CD14-positive monocyte (primary cell): ENCODE data around the gene CROCC2. TPM values are rescaled to one million over a fixed set of nuclear protein-coding genes. Genes with fewer than 3 reads are reported as not detected.

Experiments used
- DNase-seq, 3 donors: peaks; one replicate each; pipeline ENCODE4 v3.0.0-alpha.2; 2011 to 2022
- H2AFZ ChIP-seq: 2 replicates; pipeline ENCODE4 v1.6.0; 2012; ENCODE audit warnings: mild to moderate bottlenecking, low read depth, low read length, inconsistent platforms; ENCODE audit not compliant: insufficient read depth, poor library complexity, severe bottlenecking
- H3K27ac ChIP-seq, 2 donors: 1 replicate in 1 of 2; 2 replicates in 1 of 2; pipeline ENCODE4 v1.5.1; 2012 to 2013; ENCODE audit warnings: low read length in 2 of 2, control low read depth in 1 of 2, inconsistent platforms in 1 of 2, low read depth in 1 of 2, mild to moderate bottlenecking in 1 of 2
- H3K27me3 ChIP-seq, 2 donors: one replicate each; pipeline versions ENCODE4 v1.6.0 to v1.6.1; 2011 to 2013; ENCODE audit warnings: low read length in 2 of 2; ENCODE audit not compliant: control insufficient read depth in 2 of 2, insufficient read depth in 2 of 2
- H3K36me3 ChIP-seq, 2 donors: replicated peaks in 1 of 2; 1 replicate in 1 of 2; 2 replicates in 1 of 2; pipeline versions ENCODE4 v1.5.1 to v1.6.1; 2012 to 2013; ENCODE audit warnings: low read length in 2 of 2, control low read depth in 1 of 2, inconsistent platforms in 1 of 2, mild to moderate bottlenecking in 1 of 2; ENCODE audit not compliant: insufficient read depth in 2 of 2, control insufficient read depth in 1 of 2
- H3K4me1 ChIP-seq, 2 donors: 1 replicate in 1 of 2; 2 replicates in 1 of 2; pipeline versions ENCODE4 v1.5.1 to v1.6.1; 2012 to 2013; ENCODE audit warnings: low read length in 2 of 2, control low read depth in 1 of 2, inconsistent platforms in 1 of 2, mild to moderate bottlenecking in 1 of 2, moderate library complexity in 1 of 2; ENCODE audit not compliant: insufficient read depth in 2 of 2, control insufficient read depth in 1 of 2
- H3K4me2 ChIP-seq: replicated peaks from 2 replicates; pipeline ENCODE3; 2012; ENCODE audit warnings: low read length, moderate library complexity, mild to moderate bottlenecking; ENCODE audit not compliant: poor library complexity, severe bottlenecking; ENCODE audit errors: extremely low read depth
- H3K4me3 ChIP-seq, 3 experiments: fragments of 200-600 bp in 1 of 3; sonication (generic) in 1 of 3; replicated peaks in 1 of 3; 1 replicate in 2 of 3; 2 replicates in 1 of 3; pipeline ENCODE4 v1.5.1; 2011 to 2013; ENCODE audit warnings: low read length in 3 of 3, mild to moderate bottlenecking in 3 of 3, control low read depth in 2 of 3, low read depth in 2 of 3, inconsistent platforms in 1 of 3, moderate library complexity in 1 of 3
- H3K79me2 ChIP-seq: 2 replicates; pipeline ENCODE4 v1.6.0; 2012; ENCODE audit warnings: mild to moderate bottlenecking, control low read depth, inconsistent platforms, low read length, moderate library complexity; ENCODE audit not compliant: insufficient read depth
- H3K9ac ChIP-seq: 2 replicates; pipeline ENCODE4 v1.6.0; 2017; ENCODE audit warnings: low read length, mild to moderate bottlenecking; ENCODE audit not compliant: insufficient read depth, poor library complexity, severe bottlenecking
- H3K9me3 ChIP-seq, 2 donors: replicated peaks in 1 of 2; 1 replicate in 1 of 2; 2 replicates in 1 of 2; pipeline versions ENCODE4 v1.5.1 to v1.6.1; 2012 to 2013; ENCODE audit warnings: low read length in 2 of 2, control low read depth in 1 of 2; ENCODE audit not compliant: control insufficient read depth in 1 of 2, insufficient read depth in 1 of 2
- H4K20me1 ChIP-seq: 2 replicates; pipeline ENCODE4 v1.6.0; 2012; ENCODE audit warnings: mild to moderate bottlenecking, low read length, control low read depth, moderate library complexity; ENCODE audit not compliant: insufficient read depth
- H3K27ac Mint-ChIP-seq, 7 donors: one replicate each; pipeline ENCODE4 v1.8.0; 2020; ENCODE audit warnings: mild to moderate bottlenecking in 7 of 7, mixed read lengths in 7 of 7, moderate library complexity in 6 of 7, inconsistent platforms in 2 of 7
- H3K27me3 Mint-ChIP-seq, 3 donors: one replicate each; pipeline ENCODE4 v1.8.0; 2021 to 2022; ENCODE audit warnings: low read depth in 3 of 3, mild to moderate bottlenecking in 3 of 3, mixed read lengths in 3 of 3, moderate library complexity in 3 of 3, inconsistent platforms in 1 of 3
- H3K36me3 Mint-ChIP-seq, 2 donors: one replicate each; pipeline ENCODE4 v1.8.0; 2020; ENCODE audit warnings: mixed read lengths in 2 of 2, inconsistent platforms in 1 of 2, mild to moderate bottlenecking in 1 of 2
- H3K4me1 Mint-ChIP-seq: one replicate; pipeline ENCODE4 v1.8.0; 2020; ENCODE audit warnings: mild to moderate bottlenecking, mixed read lengths
- H3K4me3 Mint-ChIP-seq, 2 donors: one replicate each; pipeline ENCODE4 v1.8.0; 2020; ENCODE audit warnings: mild to moderate bottlenecking in 2 of 2, mixed read lengths in 2 of 2, moderate library complexity in 1 of 2
- H3K9me3 Mint-ChIP-seq, 7 donors: one replicate each; pipeline ENCODE4 v1.8.0; 2020 to 2022; ENCODE audit warnings: mixed read lengths in 7 of 7, mild to moderate bottlenecking in 6 of 7, moderate library complexity in 6 of 7, inconsistent platforms in 2 of 7
- WGBS: methylation state at CpG from one replicate; pipeline ENCODE4 v1.1.5; 2013; ENCODE audit warnings: missing lambda C conversion rate; ENCODE audit not compliant: insufficient coverage; 5-methylcytosine and 5-hydroxymethylcytosine counted together
- intact Hi-C, 2 donors: fragments of 100-400 bp; cut with micrococcal nuclease; formaldehyde crosslinking; loops; one replicate each; pipeline versions ENCODE4 v1.15.0 to v1.15.1; 2023
- polyA plus RNA-seq, 3 donors: library from polyadenylated mRNA; depleted of rRNA in 1 of 3; unstranded in 2 of 3; stranded (reverse) in 1 of 3; fragments of 300-500 nt in 2 of 3; fragments of >200 nt in 1 of 3; fragmentation: Illumina TruSeq in 2 of 3; gene quantifications; 1 replicate in 2 of 3; 2 replicates in 1 of 3; pipeline ENCODE4 v1.2.3, GENCODE V29; 2012 to 2021
- TF ChIP-seq, protein P1 (sequence below): fragments of 200-600 bp; IDR thresholded peaks from one replicate; pipeline ENCODE4 v1.8.0; 2022; ENCODE audit warnings: antibody characterized with exemption, mild to moderate bottlenecking

CROCC2 gene
- polyA plus RNA-seq, 3 donors, result 0.15 TPM; not detected in 2

DNA sequence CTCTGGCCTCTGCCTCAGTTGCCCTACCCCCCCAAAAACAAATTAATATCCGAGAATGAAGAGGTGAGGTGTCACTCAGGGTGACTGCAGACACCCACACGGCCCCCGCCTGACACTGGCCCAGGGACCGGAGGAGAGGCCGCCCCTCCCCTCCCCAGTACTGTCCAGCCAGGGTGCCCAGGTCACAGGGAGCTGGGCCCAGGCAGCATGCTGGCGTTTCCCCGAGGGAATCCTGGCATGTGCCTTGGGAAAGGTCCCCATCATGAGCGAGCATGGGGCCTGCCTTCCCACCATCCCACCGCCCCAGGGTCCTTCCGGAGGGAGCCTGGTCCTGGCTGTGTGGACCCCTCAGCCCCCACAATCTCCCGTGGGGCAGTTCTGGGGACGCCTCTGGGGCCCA lies 13.2 kb upstream of the CROCC2 start:
- no peaks in the 10 kb centered on the region for H3K4me1 ChIP-seq
- no peak overlapping the region for H3K4me2 ChIP-seq
- no peaks in the 10 kb centered on the region for H3K9me3 ChIP-seq
- 92% methylated on average over 10 of the region's 12 CpGs for WGBS
- H3K4me1 Mint-ChIP-seq, result no peaks in the 10 kb centered on the region
- no peaks in the 10 kb centered on the region for H3K36me3 Mint-ChIP-seq
- H3K27ac ChIP-seq, result no peak overlapping the region
- DNase-seq, result no peak
- TF ChIP-seq, protein P1, sequence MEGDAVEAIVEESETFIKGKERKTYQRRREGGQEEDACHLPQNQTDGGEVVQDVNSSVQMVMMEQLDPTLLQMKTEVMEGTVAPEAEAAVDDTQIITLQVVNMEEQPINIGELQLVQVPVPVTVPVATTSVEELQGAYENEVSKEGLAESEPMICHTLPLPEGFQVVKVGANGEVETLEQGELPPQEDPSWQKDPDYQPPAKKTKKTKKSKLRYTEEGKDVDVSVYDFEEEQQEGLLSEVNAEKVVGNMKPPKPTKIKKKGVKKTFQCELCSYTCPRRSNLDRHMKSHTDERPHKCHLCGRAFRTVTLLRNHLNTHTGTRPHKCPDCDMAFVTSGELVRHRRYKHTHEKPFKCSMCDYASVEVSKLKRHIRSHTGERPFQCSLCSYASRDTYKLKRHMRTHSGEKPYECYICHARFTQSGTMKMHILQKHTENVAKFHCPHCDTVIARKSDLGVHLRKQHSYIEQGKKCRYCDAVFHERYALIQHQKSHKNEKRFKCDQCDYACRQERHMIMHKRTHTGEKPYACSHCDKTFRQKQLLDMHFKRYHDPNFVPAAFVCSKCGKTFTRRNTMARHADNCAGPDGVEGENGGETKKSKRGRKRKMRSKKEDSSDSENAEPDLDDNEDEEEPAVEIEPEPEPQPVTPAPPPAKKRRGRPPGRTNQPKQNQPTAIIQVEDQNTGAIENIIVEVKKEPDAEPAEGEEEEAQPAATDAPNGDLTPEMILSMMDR, result no peak
- H3K4me3 ChIP-seq, result no peak overlapping the region
- no peaks in the 10 kb centered on the region for H3K9me3 Mint-ChIP-seq
- no peaks in the 10 kb centered on the region for H4K20me1 ChIP-seq
- H3K27ac Mint-ChIP-seq, result no peak overlapping the region
- no peak overlapping the region for H2AFZ ChIP-seq
- H3K79me2 ChIP-seq, result no peaks in the 10 kb centered on the region
- H3K27me3 Mint-ChIP-seq, result peaks cover 0 to 5% (median 3%) of the 10 kb centered on the region in 3 donors
- no peak overlapping the region for H3K4me3 Mint-ChIP-seq
- H3K9ac ChIP-seq, result no peak overlapping the region
- intact Hi-C loops, result no loop called here
- no peaks in the 10 kb centered on the region for H3K27me3 ChIP-seq
- no peaks in the 10 kb centered on the region for H3K36me3 ChIP-seq

GRCh38 chr2:240893363-240893844 lies 12.7 kb upstream of the CROCC2 start:
- Histone ChIP-seq H3K4me1 (no peaks in the 10 kb centered on the region), H3K27me3 (no peaks in the 10 kb centered on the region), H2AFZ (no peak overlapping the region), H3K27ac (no peak overlapping the region), H3K9me3 (no peaks in the 10 kb centered on the region), H3K4me2 (no peak overlapping the region), H3K36me3 (no peaks in the 10 kb centered on the region), H3K9ac (no peak overlapping the region), H4K20me1 (no peaks in the 10 kb centered on the region), H3K79me2 (no peaks in the 10 kb centered on the region), H3K4me3 (no peak overlapping the region)
- peaks cover 0 to 5% (median 3%) of the 10 kb centered on the region in 3 donors for H3K27me3 Mint-ChIP-seq
- no peaks in the 10 kb centered on the region for H3K36me3 Mint-ChIP-seq
- no peak overlapping the region for H3K27ac Mint-ChIP-seq
- TF ChIP-seq, protein P1, result no peak
- no peaks in the 10 kb centered on the region for H3K4me1 Mint-ChIP-seq
- H3K4me3 Mint-ChIP-seq, result no peak overlapping the region
- intact Hi-C loops, result no loop called here
- no peak for DNase-seq
- no peaks in the 10 kb centered on the region for H3K9me3 Mint-ChIP-seq
- WGBS, result 73% methylated on average over 15 of the region's 17 CpGs
